Activated effector memory CD4-positive, alpha-beta T cell treated with Interleukin-2 at 50 U/mL for 16 hours (primary cell): ENCODE data around the gene PFDN4.
"Not testable (repeated sequence)": the region's sequence is repeated elsewhere in the genome, so short reads cannot be mapped to it uniquely, and the experiment has no call there.

Source experiments
- DNase-seq: peaks from one replicate; pipeline ENCODE4 v3.0.0-alpha.2; 2020

The PFDN4 gene

DNA sequence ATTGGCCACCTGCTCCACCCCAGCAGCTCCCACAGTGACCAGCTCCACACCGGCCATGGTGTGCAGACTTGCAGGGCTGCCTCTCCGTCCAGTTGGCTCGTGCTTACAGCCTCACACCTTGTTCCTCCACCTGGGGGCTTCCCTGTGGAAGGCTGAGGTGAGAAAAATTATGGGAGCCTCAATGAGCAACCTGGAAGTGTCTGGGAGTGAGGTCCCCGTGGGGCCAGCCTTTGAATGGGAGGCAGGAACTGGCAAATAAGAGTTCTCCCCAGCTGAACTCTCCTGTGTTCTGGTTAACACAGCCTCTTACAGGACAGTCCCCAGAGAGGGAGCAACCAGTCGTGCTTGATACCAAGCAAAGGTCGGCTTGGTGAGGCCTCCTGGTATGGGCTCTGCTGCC lies 3.8 kb upstream of the PFDN4 start:
- no peak for DNase-seq

DNA sequence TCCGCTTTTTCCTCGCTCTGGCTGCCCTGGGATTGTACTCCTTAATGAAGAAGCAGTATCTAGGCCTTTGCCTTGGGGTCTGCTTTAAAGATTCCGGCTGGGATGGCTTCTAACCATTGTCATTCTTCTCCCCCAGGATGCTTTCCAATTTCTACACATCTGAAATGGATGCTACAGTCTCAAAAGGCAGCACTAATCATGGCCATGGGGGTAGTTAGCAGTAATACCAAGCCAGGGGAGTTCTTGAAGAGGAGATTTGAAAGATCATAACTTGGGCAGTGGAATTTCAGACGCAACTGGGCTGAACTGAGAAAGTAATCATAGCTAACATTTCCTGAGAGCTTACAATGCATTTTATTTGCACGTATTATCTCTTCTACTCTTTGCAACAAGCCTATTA lies 3.4 kb upstream of the PFDN4 start:
- no peak for DNase-seq

- DNase-seq, result no peak
These were observed 2.4 kb upstream of the PFDN4 start for GRCh38 chr20:54205450-54205849.

- no peak for DNase-seq
These were observed 689 bp upstream of the PFDN4 start for GRCh38 chr20:54207053-54207742.

DNA sequence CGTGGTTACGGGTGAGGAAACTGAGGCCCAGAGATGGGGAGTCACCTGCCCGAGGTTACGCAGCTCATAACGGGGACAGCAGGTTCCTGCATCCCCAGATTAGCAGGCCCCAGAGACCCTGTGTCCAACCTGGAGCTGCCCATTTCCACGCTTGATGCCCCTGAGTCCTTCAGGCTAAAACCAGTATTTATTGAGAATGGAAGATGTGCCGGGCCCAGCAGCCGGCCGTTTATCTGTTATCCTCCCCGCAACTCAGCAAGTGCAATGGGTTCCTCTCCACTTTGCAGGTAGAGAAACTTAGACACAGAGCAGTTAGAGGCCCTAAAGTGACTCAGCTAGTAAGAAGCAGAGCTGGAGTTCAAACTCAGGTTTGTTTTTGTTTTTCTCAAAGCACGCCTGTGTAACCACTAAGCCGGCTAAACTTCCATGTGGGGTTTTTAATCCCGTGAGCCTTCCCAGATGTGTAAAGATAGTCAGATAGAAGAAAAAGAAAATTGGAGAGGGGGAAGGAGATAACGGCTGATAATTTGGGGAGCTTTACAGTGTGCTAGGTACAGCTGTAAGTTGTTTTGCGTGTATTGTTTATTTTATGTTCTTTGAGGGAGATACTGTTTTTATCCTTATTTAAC lies 775 bp downstream of the PFDN4 start:
- DNase-seq, result peak; percentile 5

- DNase-seq, result no peak
These were observed 1.4 kb downstream of the PFDN4 start for GRCh38 chr20:54209216-54209813.

GRCh38 chr20:54212226-54212625 lies 4.3 kb downstream of the PFDN4 start:
- no peak for DNase-seq

DNA sequence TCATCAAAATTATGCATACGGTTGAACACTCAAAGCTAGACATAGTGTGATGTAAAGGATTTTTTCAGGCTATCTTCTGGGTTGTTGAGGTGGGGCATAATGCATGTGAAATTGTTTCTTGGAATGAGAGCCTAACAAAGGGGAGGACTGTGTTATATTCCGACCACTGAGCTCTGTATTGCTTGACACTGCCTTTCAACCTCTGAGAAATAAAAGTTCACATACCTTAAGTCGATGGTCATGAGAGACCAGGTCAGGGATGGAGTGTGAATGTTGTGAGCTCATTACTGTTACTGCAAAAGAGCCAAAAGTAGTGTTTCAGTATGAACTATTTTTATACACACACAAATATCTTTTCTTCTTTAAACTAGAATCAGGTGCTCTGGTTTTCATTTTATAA lies 5.0 kb downstream of the PFDN4 start:
- no peak for DNase-seq

DNA sequence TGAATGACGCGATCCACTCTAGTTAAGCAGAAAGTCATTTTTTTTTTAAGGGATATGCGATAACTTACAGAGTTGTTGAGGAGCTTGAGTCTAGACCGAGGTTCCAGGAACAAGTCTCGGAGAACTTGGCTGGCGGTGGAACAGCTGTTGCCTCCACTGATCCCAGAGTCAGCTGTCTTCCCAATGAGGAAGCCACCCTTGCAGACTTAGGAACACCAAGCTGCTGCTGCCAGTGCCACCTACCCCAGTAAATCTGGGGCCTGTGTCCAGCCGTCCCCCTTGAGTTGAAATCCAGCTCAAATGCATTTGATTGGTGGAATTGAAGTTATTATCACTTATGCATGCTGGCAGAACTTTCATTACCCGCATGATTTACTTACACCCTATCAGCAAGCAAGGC lies 6.7 kb downstream of the PFDN4 start:
- DNase-seq, result no peak

- DNase-seq, result no peak
These were observed 7.4 kb downstream of the PFDN4 start for GRCh38 chr20:54215157-54215789.

GRCh38 chr20:54217762-54218161 lies 9.9 kb downstream of the PFDN4 start:
- DNase-seq, result no peak

GRCh38 chr20:54218470-54218869 lies 10.6 kb downstream of the PFDN4 start:
- DNase-seq, result no peak

DNA sequence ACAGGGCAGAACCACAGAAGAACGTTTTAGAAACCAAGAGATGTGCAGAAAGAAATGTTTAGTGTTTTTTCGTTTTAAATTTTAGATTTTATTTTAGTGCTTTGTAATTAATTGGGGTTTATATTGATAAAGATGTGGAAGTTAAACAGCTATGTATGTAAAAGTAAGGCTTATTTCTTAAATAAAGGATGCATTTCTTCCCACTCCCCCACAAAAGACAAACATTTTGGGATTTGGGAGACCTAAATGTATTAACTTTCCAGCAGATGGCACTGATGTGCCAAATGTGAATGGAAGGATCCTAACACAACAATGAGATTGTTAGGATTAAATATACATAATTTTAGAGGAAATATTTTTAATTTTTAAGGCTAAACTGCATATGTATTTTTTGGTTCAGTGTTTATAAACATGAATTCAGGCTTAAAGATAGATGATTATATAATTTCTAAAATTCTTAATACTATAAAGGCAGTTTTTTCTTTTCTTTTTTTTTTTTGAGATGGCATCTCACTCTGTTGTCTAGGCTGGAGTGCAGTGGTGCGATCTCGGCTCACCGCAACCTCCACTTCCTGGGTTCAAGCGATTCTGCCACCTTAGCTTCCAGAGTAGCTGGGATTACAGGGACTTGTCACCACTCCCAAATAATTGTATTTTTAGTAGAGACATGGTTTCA lies 12.0 kb downstream of the PFDN4 start:
- DNase-seq, result no peak

DNA sequence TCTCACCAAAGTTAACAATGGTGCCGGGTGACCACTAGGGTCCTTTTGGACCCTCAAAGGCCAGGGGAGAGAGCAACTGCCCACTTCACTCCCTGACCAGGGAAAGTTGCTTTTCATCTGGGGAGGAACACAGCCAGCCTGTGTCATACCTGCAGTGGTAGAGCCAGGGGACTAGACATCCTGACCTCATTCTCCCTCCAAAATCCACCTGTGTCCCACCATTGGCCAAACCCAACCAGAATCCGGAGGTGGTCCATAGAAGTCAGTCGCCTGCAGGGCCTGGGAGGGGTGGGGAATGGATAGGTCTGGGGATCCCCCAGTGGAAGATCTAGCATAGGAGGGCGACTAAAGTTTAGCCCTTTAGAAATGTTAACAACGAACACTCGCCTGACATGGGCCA lies 12.8 kb downstream of the PFDN4 start:
- DNase-seq, result no peak

GRCh38 chr20:54221353-54221752 lies 13.5 kb downstream of the PFDN4 start:
- DNase-seq, result no peak

DNA sequence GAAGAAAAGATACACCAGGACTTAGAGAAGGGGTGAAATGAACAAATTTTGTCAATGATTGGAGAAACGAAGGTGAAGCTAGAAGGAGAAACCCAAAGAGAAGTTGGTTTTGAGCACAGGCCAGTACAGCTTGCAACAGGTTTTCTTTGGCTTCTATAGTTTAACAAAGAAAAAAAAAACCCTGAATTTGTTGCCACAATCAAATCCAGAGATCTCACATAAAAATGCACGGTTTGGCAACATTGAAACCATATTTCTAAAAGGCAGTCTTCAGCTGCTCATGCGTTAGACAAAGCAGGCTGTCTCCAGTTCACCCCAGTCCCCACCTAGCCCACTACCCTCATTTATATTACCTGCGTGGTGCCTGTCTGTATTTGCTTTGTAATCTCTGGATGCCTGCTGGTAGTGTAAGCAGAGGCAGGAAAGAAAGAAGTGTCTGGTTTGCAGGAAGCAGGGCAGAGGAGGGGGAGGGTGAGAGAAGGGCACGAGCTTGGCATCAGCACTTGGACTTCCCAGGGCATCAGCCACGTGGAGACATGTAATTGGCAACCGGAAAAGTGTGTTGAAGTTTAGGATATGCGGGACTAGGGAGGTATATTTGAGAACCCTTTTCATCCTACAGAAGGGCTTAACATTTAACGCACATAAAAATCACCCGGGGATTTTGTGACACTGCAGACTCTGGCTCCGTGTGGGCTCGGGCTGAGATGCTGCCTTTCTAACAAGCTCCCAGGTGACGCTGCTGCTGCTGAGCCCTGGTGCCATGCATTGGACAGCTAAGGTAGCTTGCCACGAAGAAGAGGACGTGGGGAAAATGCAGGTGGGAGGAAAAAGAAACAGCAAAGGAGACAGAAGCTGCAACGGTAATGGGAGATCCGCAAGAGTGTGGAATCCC lies 14.4 kb downstream of the PFDN4 start:
- DNase-seq, result no peak

- no peak for DNase-seq
These were observed 15.4 kb downstream of the PFDN4 start for GRCh38 chr20:54223285-54223684.

- no peak for DNase-seq
These were observed 15.9 kb downstream of the PFDN4 start for GRCh38 chr20:54223751-54224150.

DNA sequence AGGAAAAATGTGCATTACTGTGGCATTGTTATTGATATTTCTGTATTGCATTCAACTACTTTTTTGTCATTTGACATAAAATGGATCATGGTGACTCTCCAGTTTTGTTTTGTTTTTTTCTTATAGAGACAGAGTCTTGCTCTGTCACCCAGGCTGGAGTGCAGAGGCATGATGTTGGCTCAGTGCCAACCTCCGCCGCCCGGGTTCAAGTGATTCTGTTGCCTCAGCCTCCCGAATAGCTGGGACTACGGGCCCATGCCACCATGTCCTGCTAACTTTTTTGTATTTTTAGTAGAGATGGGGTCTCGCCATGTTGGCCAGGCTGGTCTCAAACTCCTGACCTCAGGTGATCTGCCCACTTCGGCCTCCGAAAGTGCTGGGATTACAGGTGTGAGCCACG lies 16.8 kb downstream of the PFDN4 start:
- not testable (repeated sequence) for DNase-seq

GRCh38 chr20:54227241-54227640 lies 19.4 kb downstream of the PFDN4 start:
- no peak for DNase-seq

DNA sequence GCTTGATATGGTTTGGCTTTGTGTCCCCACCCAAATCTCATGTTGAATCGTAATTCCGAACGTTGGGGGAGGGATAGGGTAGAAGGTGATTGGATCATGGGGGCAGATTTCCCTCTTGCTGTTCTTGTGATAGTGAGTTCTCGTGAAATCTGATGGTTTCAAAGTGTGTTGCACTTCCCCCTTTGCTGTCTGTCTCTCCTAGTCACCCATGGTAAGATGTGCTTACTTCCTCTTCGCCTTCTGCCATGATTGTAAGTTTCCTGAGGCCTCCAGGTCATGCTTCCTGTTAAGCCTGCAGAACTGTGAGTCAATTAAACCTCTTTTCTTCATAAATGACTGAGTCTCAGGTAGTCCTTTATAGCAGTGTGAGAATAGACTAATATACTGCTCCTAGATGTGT lies 19.9 kb downstream of the PFDN4 start:
- no peak for DNase-seq

DNA sequence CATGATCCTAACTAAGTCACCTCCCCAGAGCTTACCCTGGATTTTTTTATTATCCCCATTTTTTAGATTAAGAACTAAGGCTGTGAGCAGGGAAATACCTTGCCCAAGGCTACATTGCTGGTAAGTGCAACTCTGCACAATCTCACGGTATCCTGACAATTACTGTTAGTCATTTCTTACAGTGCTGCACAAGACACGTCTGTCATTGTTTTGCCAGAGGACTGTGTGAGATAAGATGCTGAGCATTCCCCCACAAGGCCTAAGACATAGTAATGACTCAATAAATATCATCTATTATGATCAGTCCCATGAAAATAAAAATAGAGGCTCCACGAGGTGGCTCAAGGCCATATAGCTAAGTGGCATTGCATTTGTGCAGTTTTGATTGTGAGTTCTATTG lies 21.0 kb downstream of the PFDN4 start:
- no peak for DNase-seq
